Kidney epithelial cell (primary cell): ENCODE results near the gene PCYT2. TPM values are rescaled to one million over a fixed set of nuclear protein-coding genes. Genes with fewer than 3 reads are reported as not detected.

Experiments used
- DNase-seq: peaks from one replicate; pipeline ENCODE4 v3.0.0-alpha.2; 2010; ENCODE audit warnings: low read depth
- H3K27me3 ChIP-seq: 2 replicates; pipeline ENCODE4 v1.6.0; 2011; ENCODE audit warnings: low read length; ENCODE audit not compliant: control insufficient read depth, insufficient read depth
- H3K36me3 ChIP-seq: 2 replicates; pipeline ENCODE4 v1.5.1; 2011; ENCODE audit warnings: low read length; ENCODE audit not compliant: control insufficient read depth, insufficient read depth
- H3K4me3 ChIP-seq: 2 replicates; pipeline ENCODE4 v1.5.1; 2011; ENCODE audit warnings: low read depth, mild to moderate bottlenecking, control low read depth, low read length
- total RNA-seq: library from RNA; depleted of rRNA; stranded (reverse); fragments of >200 nt; gene quantifications from 2 replicates; pipeline ENCODE4 v1.2.3, GENCODE V29; 2015
- TF ChIP-seq, protein P1 (sequence below): IDR thresholded peaks from 2 replicates; pipeline ENCODE4 v1.5.1; 2011; ENCODE audit warnings: mild to moderate bottlenecking, moderate library complexity, low read length, control low read depth, inconsistent platforms; ENCODE audit not compliant: insufficient read depth, poor library complexity, severe bottlenecking

The PCYT2 gene
- total RNA-seq, 1 donor from 2014 or later = 30.4 TPM

DNA sequence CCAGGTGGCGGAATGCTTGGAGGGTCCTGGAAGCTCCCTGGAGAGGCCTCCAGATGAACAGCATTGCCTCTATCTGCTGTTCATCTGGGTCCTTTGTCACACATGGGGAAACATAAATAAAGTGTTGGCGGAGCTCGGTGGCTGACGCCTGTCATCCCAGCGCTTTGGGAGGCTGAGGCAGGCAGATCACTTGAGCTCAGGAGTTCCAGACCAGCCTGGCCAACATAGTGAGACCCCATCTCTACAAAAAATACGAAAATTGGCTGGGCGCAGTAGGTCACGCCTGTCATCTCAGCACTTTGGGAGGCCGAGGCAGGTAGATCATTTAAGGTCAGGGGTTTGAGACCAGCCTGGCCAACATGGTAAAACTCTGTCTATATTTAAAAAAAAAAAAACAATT is 33.7 kb upstream of the PCYT2 start:
- DNase-seq = no peak
- Histone ChIP-seq H3K4me3 (no peak overlapping the region), H3K27me3 (peaks cover 33% of the 10 kb centered on the region), H3K36me3 (no peaks in the 10 kb centered on the region)
- TF ChIP-seq, protein P1, sequence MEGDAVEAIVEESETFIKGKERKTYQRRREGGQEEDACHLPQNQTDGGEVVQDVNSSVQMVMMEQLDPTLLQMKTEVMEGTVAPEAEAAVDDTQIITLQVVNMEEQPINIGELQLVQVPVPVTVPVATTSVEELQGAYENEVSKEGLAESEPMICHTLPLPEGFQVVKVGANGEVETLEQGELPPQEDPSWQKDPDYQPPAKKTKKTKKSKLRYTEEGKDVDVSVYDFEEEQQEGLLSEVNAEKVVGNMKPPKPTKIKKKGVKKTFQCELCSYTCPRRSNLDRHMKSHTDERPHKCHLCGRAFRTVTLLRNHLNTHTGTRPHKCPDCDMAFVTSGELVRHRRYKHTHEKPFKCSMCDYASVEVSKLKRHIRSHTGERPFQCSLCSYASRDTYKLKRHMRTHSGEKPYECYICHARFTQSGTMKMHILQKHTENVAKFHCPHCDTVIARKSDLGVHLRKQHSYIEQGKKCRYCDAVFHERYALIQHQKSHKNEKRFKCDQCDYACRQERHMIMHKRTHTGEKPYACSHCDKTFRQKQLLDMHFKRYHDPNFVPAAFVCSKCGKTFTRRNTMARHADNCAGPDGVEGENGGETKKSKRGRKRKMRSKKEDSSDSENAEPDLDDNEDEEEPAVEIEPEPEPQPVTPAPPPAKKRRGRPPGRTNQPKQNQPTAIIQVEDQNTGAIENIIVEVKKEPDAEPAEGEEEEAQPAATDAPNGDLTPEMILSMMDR = no peak

DNA sequence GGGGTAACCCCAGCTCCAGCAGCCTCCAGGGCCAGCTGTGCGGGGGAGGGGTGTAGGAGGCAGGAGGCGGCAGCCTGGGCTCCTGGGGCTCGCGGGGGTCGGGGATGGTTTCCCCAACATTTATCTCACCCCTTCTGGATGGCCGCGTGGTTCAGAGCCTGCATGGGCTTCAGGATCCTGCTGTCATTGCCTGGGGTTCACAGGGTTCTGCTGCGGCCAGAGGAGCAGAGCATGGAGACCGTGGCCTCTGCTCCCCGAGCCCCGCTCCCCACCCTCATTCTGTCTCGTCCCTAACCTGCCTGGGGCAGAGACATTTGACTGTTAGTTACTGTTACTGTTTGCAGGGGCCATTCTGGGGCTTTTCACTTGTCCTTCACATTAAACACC is 31.0 kb upstream of the PCYT2 start:
- H3K4me3 ChIP-seq = no peak overlapping the region
- no peaks in the 10 kb centered on the region for H3K36me3 ChIP-seq
- no peak for DNase-seq
- TF ChIP-seq, protein P1 = no peak
- peaks cover 39% of the 10 kb centered on the region for H3K27me3 ChIP-seq

DNA sequence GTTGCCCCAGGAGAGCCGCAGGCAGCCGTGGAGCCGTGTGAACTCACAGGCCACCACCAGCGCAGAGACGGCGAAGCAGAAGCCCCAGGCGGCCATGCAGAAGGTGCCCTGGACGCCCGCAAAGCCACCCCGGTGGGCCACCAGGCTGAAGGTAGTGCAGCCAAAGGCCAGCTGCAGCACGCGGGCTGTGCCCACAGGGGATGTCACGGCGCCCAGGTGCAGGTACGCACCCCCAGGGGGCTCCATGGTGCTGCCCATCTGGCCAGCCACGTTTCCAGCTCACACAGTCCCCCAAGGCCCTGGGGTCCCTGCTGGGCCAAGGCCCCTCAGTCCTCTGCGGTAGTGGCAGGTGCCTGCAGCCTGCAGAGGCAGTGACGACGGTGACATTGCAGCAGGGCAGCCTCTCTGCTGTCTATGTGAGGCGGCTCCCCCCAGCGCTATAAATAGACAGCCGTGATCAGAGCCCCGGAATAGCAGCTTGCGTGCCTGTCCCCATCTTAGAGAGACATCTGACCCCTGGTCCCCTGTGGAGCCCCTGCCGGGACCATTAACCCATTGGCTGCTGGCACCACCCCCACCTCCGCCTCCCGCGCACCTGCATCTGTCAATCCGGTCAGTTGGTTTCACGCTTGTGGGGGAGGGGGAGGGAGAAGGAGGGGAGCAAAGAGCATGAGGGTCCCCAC is 30.4 kb upstream of the PCYT2 start:
- TF ChIP-seq, protein P1 = no peak
- Histone ChIP-seq H3K27me3 (peaks cover 39% of the 10 kb centered on the region), H3K36me3 (no peaks in the 10 kb centered on the region), H3K4me3 (no peak overlapping the region)
- no peak for DNase-seq

DNA sequence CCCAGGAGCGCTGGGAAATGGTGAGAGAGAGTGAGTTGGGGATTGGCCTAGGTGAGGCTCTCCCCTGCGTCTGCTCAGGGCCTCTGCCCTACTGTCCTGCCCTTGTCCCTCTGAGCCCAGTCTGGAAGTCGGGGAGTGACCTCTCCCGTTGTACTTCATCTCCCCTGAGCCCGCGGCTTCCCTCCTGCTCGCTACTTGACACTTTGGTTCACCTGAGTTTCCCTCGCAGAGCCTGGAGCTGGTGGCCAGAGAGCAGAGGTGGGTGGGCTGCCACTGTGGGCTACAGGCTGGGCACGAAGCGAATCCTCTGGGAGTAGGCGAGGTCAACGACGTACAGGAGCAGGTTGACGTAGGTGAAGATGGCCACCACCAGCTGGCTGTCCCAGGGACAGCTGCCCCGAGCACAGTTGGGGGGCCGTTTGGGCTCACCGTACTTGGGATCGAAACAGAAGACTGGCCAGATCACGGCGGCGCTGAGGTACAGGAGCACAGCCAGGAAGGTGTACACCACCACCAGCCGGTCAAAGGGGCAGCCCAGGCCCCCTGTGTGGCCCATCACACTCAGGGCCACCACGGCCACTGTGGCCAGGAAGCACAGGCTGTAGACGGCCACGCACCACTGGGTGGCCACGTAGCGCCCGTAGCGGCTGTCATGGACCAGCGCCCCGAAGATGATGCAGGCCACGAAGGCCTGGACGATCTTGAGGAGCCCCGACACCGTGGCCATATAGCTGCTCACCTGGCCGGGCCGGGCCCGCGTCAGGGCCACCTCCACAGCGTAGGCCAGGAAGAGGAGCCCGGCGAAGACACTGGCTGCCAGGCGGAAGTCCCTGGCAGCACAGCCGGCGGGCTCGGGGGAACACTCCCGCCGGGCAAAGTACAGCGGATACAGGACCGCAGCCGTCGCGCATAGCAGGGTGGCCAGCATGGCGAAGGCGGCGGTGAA is 29.6 kb upstream of the PCYT2 start:
- peaks cover 39% of the 10 kb centered on the region for H3K27me3 ChIP-seq
- no peak overlapping the region for H3K4me3 ChIP-seq
- H3K36me3 ChIP-seq = peaks cover 2% of the 10 kb centered on the region
- no peak for DNase-seq
- TF ChIP-seq, protein P1 = no peak

DNA sequence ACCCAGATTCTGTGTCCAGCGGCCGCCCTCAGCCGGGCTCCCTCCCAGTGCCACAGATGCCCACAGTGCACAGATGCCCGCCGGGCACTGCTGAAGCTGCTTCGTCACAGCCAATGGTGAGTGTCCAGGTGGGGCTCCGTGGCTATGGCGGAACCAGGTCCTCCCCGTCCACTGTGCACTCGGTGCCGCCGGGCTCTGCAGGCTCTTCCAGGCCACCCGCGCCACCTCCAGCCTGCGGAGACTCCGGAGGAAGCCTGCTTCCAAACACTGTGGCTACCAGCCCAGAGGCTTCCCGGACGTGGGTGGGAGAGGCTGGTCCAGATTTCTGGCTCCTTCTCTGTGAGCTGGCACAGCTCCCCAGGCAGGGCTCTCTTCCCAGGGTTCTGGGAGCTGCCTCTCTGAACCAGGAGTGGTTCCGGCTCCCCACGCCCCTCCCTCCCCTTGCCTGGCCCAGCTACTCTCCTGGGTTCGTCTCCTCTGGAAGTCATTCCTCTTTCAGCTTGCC is 28.7 kb upstream of the PCYT2 start:
- Histone ChIP-seq H3K4me3 (no peak overlapping the region), H3K27me3 (peaks cover 39% of the 10 kb centered on the region), H3K36me3 (peaks cover 2% of the 10 kb centered on the region)
- TF ChIP-seq, protein P1 = no peak
- no peak for DNase-seq
